GM21529 (cell line): ENCODE measurements around the gene UBE2D3.

ENCODE experiments used
- ATAC-seq: cut with Tn5 transposase; IDR thresholded peaks from one replicate; pipeline ENCODE4 v1.9.1; 2021; ENCODE audit not compliant: unreplicated experiment

UBE2D3 gene

GRCh38 chr4:102758241-102759160 lies 68.8 kb downstream of the UBE2D3 start:
- no peak for ATAC-seq

GRCh38 chr4:102757681-102758080 lies 69.7 kb downstream of the UBE2D3 start:
- ATAC-seq, result no peak

DNA sequence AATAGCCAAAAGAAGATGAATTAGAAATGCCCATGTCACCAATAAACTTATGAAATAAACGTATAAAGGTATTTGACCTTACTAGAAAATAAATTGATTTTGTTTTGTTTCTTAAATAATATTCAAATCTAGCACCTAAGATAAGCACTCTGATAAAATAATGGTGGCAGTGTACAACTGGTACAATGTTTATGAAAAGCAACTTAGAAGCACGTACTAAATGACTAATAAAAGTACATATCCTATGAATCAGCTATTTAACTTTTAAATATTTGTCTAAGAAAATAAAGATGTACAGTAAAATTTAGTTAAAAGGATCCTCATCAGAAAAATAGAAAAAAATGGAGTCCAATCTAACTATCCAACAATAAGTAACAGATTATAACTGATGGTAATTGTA lies 73.3 kb downstream of the UBE2D3 start:
- no peak for ATAC-seq

DNA sequence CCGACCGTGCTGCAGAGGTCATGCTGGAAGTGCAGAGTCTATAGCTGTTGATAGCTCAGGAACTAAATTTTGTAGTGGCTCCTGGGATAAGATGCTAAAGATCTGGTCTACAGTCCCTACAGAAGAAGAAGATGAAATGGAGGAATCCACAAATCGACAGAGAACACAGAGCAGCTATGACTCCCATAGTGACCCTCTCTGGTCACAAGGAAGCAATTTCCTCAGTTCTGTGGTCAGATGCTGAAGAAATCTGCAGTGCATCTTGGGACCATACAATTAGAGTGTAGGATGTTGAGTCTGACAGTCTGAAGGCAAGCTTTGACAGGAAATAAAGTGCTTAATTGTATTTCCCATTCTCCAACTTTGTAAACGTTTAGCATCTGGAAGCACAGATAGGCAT lies 75.4 kb downstream of the UBE2D3 start:
- ATAC-seq, result no peak
